ENCODE measurements around the gene CDH4.

DNA sequence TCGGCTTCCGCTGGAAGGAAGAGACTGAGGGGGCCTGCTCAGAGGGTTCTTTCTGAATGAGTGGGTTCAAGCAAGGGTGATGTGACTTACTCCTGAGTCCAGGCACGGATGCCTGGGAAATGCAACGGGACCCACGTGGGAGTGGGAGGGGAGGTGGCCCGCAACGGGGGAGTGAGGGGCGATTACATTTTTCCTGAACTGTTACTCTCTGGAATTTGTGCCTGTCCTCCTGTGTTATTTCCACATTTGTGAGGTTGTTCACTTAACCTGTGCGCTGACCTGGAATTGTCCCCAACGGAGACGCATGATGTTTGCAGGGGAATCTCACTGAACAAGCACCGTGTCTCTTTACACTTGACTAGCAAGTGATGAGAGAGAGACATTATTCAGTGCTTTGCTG lies 209.4 kb downstream of the CDH4 start:
- TF ChIP-seq, protein P1, sequence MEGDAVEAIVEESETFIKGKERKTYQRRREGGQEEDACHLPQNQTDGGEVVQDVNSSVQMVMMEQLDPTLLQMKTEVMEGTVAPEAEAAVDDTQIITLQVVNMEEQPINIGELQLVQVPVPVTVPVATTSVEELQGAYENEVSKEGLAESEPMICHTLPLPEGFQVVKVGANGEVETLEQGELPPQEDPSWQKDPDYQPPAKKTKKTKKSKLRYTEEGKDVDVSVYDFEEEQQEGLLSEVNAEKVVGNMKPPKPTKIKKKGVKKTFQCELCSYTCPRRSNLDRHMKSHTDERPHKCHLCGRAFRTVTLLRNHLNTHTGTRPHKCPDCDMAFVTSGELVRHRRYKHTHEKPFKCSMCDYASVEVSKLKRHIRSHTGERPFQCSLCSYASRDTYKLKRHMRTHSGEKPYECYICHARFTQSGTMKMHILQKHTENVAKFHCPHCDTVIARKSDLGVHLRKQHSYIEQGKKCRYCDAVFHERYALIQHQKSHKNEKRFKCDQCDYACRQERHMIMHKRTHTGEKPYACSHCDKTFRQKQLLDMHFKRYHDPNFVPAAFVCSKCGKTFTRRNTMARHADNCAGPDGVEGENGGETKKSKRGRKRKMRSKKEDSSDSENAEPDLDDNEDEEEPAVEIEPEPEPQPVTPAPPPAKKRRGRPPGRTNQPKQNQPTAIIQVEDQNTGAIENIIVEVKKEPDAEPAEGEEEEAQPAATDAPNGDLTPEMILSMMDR (optimal IDR thresholded peaks at IDR 0.05 in 1 of 3, IDR thresholded peaks at IDR 0.05 in 1 of 3, conservative IDR thresholded peaks at IDR 0.05 in 1 of 3; ENCODE audit: extremely low read depth in 1 of 3, insufficient read depth in 2 of 3, low read length in 3 of 3): no peak
- TF ChIP-seq EZH2 (IDR thresholded peaks at IDR 0.05; ENCODE audit: low read length): no peak

Measured in keratinocyte (primary cell).